GM10847 (cell line): ENCODE measurements around the gene FRMD4A.

Source experiments
- POLR2A ChIP-seq: IDR thresholded peaks from 2 replicates; pipeline ENCODE4 v1.6.1; 2011; ENCODE audit not compliant: insufficient read length; ENCODE audit errors: extremely low read depth

FRMD4A gene

GRCh38 chr10:14240253-14241189, 90.2 kb downstream of the FRMD4A start:
- TF ChIP-seq POLR2A, result no peak

GRCh38 chr10:14236341-14236740, 94.4 kb downstream of the FRMD4A start:
- no peak for TF ChIP-seq POLR2A

- TF ChIP-seq POLR2A, result no peak
Observed at GRCh38 chr10:14235566-14236195, 95.0 kb downstream of the FRMD4A start.

GRCh38 chr10:14233566-14233965, 97.2 kb downstream of the FRMD4A start:
- TF ChIP-seq POLR2A, result no peak

GRCh38 chr10:14225379-14225778, 105.3 kb downstream of the FRMD4A start:
- no peak for TF ChIP-seq POLR2A

- TF ChIP-seq POLR2A, result no peak
Observed at GRCh38 chr10:14220026-14220425, 110.7 kb downstream of the FRMD4A start.

- no peak for TF ChIP-seq POLR2A
Observed at GRCh38 chr10:14219411-14219810, 111.3 kb downstream of the FRMD4A start.

- no peak for TF ChIP-seq POLR2A
Observed at GRCh38 chr10:14215641-14216040, 115.1 kb downstream of the FRMD4A start.

- TF ChIP-seq POLR2A, result no peak
Observed at GRCh38 chr10:14211610-14212009, 119.1 kb downstream of the FRMD4A start.

GRCh38 chr10:14208231-14208630, 122.5 kb downstream of the FRMD4A start:
- no peak for TF ChIP-seq POLR2A

- TF ChIP-seq POLR2A, result no peak
Observed at GRCh38 chr10:14205233-14205632, 125.5 kb downstream of the FRMD4A start.

GRCh38 chr10:14200698-14201544, 129.8 kb downstream of the FRMD4A start:
- TF ChIP-seq POLR2A, result no peak

GRCh38 chr10:14198078-14198477, 132.6 kb downstream of the FRMD4A start:
- TF ChIP-seq POLR2A, result no peak

- TF ChIP-seq POLR2A, result no peak
Observed at GRCh38 chr10:14196113-14196512, 134.6 kb downstream of the FRMD4A start.

- no peak for TF ChIP-seq POLR2A
Observed at GRCh38 chr10:14195433-14195832, 135.3 kb downstream of the FRMD4A start.
